ENCODE results near the gene UGT3A2.

- no peak for TF ChIP-seq POLR2A (IDR thresholded peaks at IDR 0.05; ENCODE audit: low read length)
- TF ChIP-seq GATA1 (IDR thresholded peaks at IDR 0.05; ENCODE audit: low read depth, low read length), result no peak
Observed at GRCh38 chr5:36017004-36017403, 49.7 kb downstream of the UGT3A2 start.
